CD4-positive, alpha-beta memory T cell (primary cell): Measurements from ENCODE around the gene TAF1L. TPM values are rescaled to one million over a fixed set of nuclear protein-coding genes. Genes with fewer than 3 reads are reported as not detected.
"Not testable (repeated sequence)": the region's sequence is repeated elsewhere in the genome, so short reads cannot be mapped to it uniquely, and the experiment has no call there.

Experiments used
- CTCF ChIA-PET: fragments of 350-600 bp; sonication (Branson Sonifier 250); formaldehyde crosslinking; loops from one replicate; lab custom pipeline; 2021; ENCODE audit warnings: inconsistent platforms; ENCODE audit not compliant: partially characterized antibody; lab: Charles Lee
- POLR2A ChIA-PET: fragments of 350-600 bp; sonication (Branson Sonifier 250); formaldehyde crosslinking; loops from one replicate; lab custom pipeline; 2021; ENCODE audit not compliant: partially characterized antibody; lab: Charles Lee
- DNase-seq, 5 donors: peaks; one replicate each; pipeline versions ENCODE4 v3.0.0 to v3.0.0-alpha.2; 2020 to 2022; ENCODE audit warnings: mixed read lengths in 1 of 5
- H3K27ac ChIP-seq: one replicate; pipeline ENCODE4 v1.7.0; 2013; ENCODE audit warnings: low read depth, low read length
- H3K27me3 ChIP-seq: 2 replicates; pipeline ENCODE4 v1.7.0; 2013; ENCODE audit warnings: mild to moderate bottlenecking, low read length, moderate library complexity; ENCODE audit not compliant: insufficient read depth
- H3K36me3 ChIP-seq: 2 replicates; pipeline ENCODE4 v1.7.0; 2013; ENCODE audit warnings: mild to moderate bottlenecking, low read length, moderate library complexity; ENCODE audit not compliant: insufficient read depth
- H3K4me1 ChIP-seq: 2 replicates; pipeline ENCODE4 v1.7.0; 2013; ENCODE audit warnings: mild to moderate bottlenecking, low read length, moderate library complexity; ENCODE audit not compliant: insufficient read depth
- H3K4me3 ChIP-seq, 2 donors: one replicate each; pipeline ENCODE4 v1.7.0; 2013; ENCODE audit warnings: low read length in 2 of 2, mild to moderate bottlenecking in 1 of 2
- H3K9me3 ChIP-seq, 2 donors: one replicate each; pipeline ENCODE4 v1.7.0; 2013; ENCODE audit warnings: low read length in 2 of 2, control low read depth in 1 of 2; ENCODE audit not compliant: control insufficient read depth in 1 of 2
- H3K27ac Mint-ChIP-seq, 7 donors: one replicate each; pipeline ENCODE4 v1.8.0; 2020 to 2021; ENCODE audit warnings: mixed read lengths in 7 of 7, mild to moderate bottlenecking in 6 of 7, inconsistent platforms in 3 of 7, moderate library complexity in 3 of 7
- H3K27me3 Mint-ChIP-seq, 2 donors: one replicate each; pipeline ENCODE4 v1.8.0; 2020 to 2021; ENCODE audit warnings: mixed read lengths in 2 of 2
- H3K36me3 Mint-ChIP-seq, 2 donors: one replicate each; pipeline ENCODE4 v1.8.0; 2020 to 2021; ENCODE audit warnings: mixed read lengths in 2 of 2, inconsistent platforms in 1 of 2, mild to moderate bottlenecking in 1 of 2
- H3K4me1 Mint-ChIP-seq, 4 donors: one replicate each; pipeline ENCODE4 v1.8.0; 2020 to 2021; ENCODE audit warnings: mixed read lengths in 4 of 4, mild to moderate bottlenecking in 1 of 4
- H3K4me3 Mint-ChIP-seq, 8 donors: one replicate each; pipeline ENCODE4 v1.8.0; 2020 to 2021; ENCODE audit warnings: mixed read lengths in 8 of 8, mild to moderate bottlenecking in 7 of 8, moderate library complexity in 6 of 8, inconsistent platforms in 3 of 8
- H3K9me3 Mint-ChIP-seq, 8 donors: one replicate each; pipeline ENCODE4 v1.8.0; 2020 to 2021; ENCODE audit warnings: mixed read lengths in 8 of 8, mild to moderate bottlenecking in 5 of 8, inconsistent platforms in 3 of 8, moderate library complexity in 1 of 8
- intact Hi-C: fragments of 100-400 bp; cut with micrococcal nuclease; formaldehyde crosslinking; loops from one replicate; pipeline ENCODE4 v1.15.1; 2023
- polyA plus RNA-seq, 2 donors: library from polyadenylated mRNA; unstranded; fragments of 300-500 nt; fragmentation: Illumina TruSeq; gene quantifications; one replicate each; pipeline ENCODE4 v1.2.3, GENCODE V29; 2021
- total RNA-seq, 2 experiments: library from RNA; stranded (reverse); gene quantifications; one replicate each; pipeline ENCODE4 v1.2.3, GENCODE V29; 2021

TAF1L gene
- total and polyA plus RNA-seq, 4 experiments from 2014 or later: 0.06 to 0.12 TPM; not detected in 2

DNA sequence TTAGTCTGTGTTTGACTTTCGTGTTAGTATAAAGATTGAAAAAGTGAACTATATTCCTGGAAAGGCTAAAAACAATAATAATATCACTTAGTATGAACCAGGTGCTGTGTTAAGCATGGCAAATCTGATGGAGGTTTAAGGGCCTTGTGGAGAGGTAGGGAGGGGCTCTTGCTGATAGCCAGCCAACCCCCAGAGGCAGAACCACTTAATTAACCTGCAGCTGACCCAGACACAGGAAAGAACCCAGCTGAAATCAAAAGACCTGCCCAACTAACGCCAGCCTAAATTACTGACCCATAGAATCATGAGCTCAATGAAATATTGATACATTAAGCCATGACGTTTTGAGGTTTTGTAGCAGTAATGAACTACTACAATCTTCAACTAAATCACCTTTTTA, 28.3 kb upstream of the TAF1L start:
- intact Hi-C loops: no loop called here
- Mint-ChIP-seq H3K9me3 (peaks cover 0 to 8% (median 3%) of the 10 kb centered on the region in 8 donors), H3K4me3 (no peak overlapping the region), H3K4me1 (no peaks in the 10 kb centered on the region), H3K27ac (no peak overlapping the region), H3K27me3 (peaks cover 5 to 8% of the 10 kb centered on the region in 2 donors), H3K36me3 (no peaks in the 10 kb centered on the region)
- H3K9me3 ChIP-seq: no peaks in the 10 kb centered on the region
- H3K27ac ChIP-seq: no peak overlapping the region
- H3K27me3 ChIP-seq: no peaks in the 10 kb centered on the region
- CTCF ChIA-PET: no interaction called here
- DNase-seq: no peak
- POLR2A ChIA-PET: no interaction called here
- H3K4me3 ChIP-seq: no peak overlapping the region
- H3K4me1 ChIP-seq: no peaks in the 10 kb centered on the region
- H3K36me3 ChIP-seq: no peaks in the 10 kb centered on the region

DNA sequence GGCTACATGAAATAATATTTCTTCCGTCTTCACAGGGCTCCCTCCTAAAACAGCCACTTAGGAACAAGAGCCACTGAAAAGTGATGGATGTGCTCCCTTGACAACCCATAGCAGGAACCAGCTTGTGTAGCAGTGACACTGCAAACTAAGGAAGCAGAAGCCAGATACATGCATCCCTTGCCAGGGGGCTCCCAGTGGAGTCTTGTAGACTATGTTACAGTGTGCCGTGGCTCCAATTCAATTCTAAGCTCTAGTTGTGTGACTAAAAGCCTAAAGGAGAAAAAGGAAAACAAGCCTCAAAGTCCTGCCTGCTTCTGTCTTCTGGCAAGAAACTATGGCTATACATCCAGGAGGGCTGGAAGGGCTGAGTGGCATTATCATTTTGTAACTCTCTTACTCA, 12.2 kb upstream of the TAF1L start:
- Histone ChIP-seq H3K27ac (no peak overlapping the region), H3K4me1 (no peaks in the 10 kb centered on the region), H3K4me3 (no peak overlapping the region), H3K9me3 (no peaks in the 10 kb centered on the region), H3K36me3 (no peaks in the 10 kb centered on the region), H3K27me3 (no peaks in the 10 kb centered on the region)
- Mint-ChIP-seq H3K36me3 (no peaks in the 10 kb centered on the region), H3K4me3 (no peak overlapping the region), H3K9me3 (peaks cover 0 to 7% (median 3%) of the 10 kb centered on the region in 8 donors), H3K4me1 (no peaks in the 10 kb centered on the region), H3K27me3 (peaks cover 15 to 19% of the 10 kb centered on the region in 2 donors), H3K27ac (no peak overlapping the region)
- ChIA-PET CTCF (no interaction called here), POLR2A (no interaction called here)
- no peak for DNase-seq
- intact Hi-C loops: no loop called here

DNA sequence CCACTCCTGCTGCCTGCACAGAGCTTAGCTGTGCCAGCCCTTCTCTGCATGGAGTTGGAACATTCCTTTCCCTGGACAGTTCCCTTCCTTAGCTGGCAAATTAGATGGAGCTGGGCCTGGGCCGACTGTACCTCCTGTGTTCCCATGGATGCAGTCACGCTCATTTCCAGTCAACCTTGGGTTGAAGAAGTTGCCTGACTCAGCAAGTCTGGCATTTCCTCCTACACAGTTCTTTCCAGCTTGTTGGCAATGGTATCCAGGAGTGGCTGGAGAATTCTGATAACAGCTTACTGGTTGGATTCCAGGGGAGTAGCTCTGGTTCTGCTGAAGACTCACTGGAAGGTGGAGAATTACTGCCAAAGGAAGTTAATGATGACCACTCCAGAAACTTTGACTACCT, 9.2 kb upstream of the TAF1L start:
- Mint-ChIP-seq H3K9me3 (peaks cover 0 to 7% (median 0%) of the 10 kb centered on the region in 8 donors), H3K36me3 (no peaks in the 10 kb centered on the region), H3K4me3 (no peak overlapping the region), H3K27ac (no peak overlapping the region), H3K27me3 (peaks cover 21 to 24% of the 10 kb centered on the region in 2 donors), H3K4me1 (no peaks in the 10 kb centered on the region)
- DNase-seq: no peak
- Histone ChIP-seq H3K9me3 (no peaks in the 10 kb centered on the region), H3K27ac (no peak overlapping the region), H3K27me3 (no peaks in the 10 kb centered on the region), H3K36me3 (no peaks in the 10 kb centered on the region), H3K4me3 (no peak overlapping the region), H3K4me1 (no peaks in the 10 kb centered on the region)
- ChIA-PET CTCF (no interaction called here), POLR2A (no interaction called here)
- intact Hi-C loops: no loop called here

DNA sequence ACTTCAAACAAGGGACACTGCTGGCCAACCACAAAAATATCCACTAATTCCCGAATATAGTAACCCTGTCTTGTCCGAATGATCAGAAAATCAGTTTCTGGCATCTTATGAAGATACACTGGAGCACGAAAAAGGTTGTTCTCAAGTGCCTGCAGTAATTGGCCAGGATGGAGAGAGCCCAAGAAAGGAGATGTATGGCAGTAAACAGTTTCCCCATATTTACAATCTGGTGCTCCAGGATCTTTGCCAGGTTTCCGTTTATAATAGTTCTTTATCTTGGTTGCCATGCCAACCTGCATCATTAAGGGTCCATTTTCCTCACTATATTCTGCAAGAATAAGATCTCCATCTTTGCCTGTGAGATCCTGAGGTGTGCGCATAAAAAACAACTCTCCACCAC, 2.3 kb downstream of the TAF1L start:
- DNase-seq: not testable (repeated sequence)

DNA sequence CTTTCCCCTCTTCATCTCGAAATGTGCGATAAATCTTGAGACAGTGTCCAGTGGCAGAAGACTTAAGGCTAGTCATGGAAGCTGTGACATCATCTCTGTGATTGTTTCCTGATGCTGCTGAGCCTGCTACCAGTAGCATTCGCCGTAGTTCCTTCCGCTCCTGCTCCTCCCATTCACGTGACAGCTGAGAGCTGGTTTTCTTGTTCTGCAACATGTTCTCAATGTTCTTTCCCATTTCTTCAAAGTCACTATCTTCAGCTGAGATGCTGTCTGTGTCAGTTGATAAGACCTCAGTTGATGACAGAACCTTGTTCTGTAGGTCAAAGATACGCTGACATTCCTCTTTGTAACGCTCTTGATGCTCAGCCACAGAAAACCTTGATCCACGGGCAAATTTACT, 3.5 kb downstream of the TAF1L start:
- ChIA-PET CTCF (no interaction called here), POLR2A (no interaction called here)
- H3K27me3 ChIP-seq: no peaks in the 10 kb centered on the region
- intact Hi-C loops: no loop called here
- no peaks in the 10 kb centered on the region for H3K4me1 ChIP-seq
- Mint-ChIP-seq H3K27ac (no peak overlapping the region), H3K9me3 (peaks cover 0 to 3% (median 0%) of the 10 kb centered on the region in 8 donors), H3K4me1 (no peaks in the 10 kb centered on the region), H3K4me3 (no peak overlapping the region), H3K36me3 (no peaks in the 10 kb centered on the region), H3K27me3 (no peaks in the 10 kb centered on the region)
- H3K27ac ChIP-seq: no peak overlapping the region
- no peaks in the 10 kb centered on the region for H3K36me3 ChIP-seq
- no peaks in the 10 kb centered on the region for H3K9me3 ChIP-seq
- H3K4me3 ChIP-seq: no peak overlapping the region
- DNase-seq: no peak

More for the DNA sequence above, 2.3 kb downstream of the TAF1L start:
- H3K27ac Mint-ChIP-seq, H3K4me1 ChIP-seq, intact Hi-C loops, H3K27me3 ChIP-seq, H3K4me3 Mint-ChIP-seq, H3K9me3 Mint-ChIP-seq, H3K27ac ChIP-seq, CTCF ChIA-PET, POLR2A ChIA-PET, H3K9me3 ChIP-seq, H3K4me1 Mint-ChIP-seq, H3K27me3 Mint-ChIP-seq, H3K36me3 Mint-ChIP-seq, H3K36me3 ChIP-seq, H3K4me3 ChIP-seq: not testable (repeated sequence)

DNA sequence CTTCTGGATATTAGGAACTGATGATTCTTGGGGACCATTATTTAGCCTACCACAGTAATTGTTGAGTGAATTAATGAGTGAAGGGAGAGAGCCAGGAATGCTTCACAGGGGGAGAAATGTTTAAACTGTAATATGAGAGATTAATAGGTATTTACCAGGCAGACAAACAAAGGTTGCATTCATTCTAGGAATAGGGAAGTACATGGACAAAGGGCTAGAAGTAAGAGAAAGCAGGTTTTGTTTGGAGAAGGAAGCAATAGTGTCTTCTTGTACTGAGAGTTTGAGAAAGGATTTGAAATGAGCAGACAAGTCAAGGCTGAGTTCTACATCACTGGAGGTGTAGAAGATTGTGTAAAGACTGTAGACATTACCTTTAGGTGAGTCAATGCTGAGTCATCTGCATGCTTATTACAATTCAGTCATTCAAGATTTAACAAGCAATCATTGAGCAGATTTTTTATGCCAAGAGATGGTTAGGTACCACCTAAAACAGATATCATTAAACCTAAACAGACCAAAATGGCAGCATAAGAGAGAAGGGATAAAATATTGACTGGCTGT, 8.0 kb downstream of the TAF1L start:
- Histone ChIP-seq H3K27ac (no peak overlapping the region), H3K4me3 (no peak overlapping the region), H3K36me3 (no peaks in the 10 kb centered on the region), H3K9me3 (no peaks in the 10 kb centered on the region), H3K27me3 (no peaks in the 10 kb centered on the region), H3K4me1 (no peaks in the 10 kb centered on the region)
- DNase-seq: no peak
- Mint-ChIP-seq H3K4me1 (no peaks in the 10 kb centered on the region), H3K4me3 (no peak overlapping the region), H3K9me3 (no peaks in the 10 kb centered on the region), H3K27ac (no peak overlapping the region), H3K27me3 (no peaks in the 10 kb centered on the region), H3K36me3 (no peaks in the 10 kb centered on the region)
- intact Hi-C loops: no loop called here
- ChIA-PET CTCF (no interaction called here), POLR2A (no interaction called here)

DNA sequence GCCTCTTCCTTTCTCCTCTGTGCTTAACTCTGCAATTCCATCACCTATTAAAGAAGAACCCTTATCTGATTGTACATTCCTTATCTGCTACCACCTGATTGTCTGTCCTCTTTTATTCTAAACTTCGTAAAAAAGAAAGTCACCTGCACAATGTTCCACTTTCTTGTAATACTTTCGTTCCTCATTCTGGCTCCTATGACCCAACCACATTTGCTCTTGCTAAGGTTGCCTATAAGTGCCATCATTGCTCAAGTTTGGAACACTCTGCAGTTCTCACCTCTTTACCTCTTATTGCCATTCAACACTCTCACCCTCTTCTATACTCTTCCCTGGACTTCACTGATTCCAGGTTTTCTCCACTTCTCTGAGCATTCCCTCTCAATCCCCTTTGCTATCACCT, 10.1 kb downstream of the TAF1L start:
- no peak overlapping the region for H3K4me3 Mint-ChIP-seq
- DNase-seq: no peak
- H3K4me1 ChIP-seq: no peaks in the 10 kb centered on the region
- intact Hi-C loops: no loop called here
- CTCF ChIA-PET: no interaction called here
- H3K27me3 Mint-ChIP-seq: peaks cover 3 to 6% of the 10 kb centered on the region in 2 donors
- no peak overlapping the region for H3K27ac Mint-ChIP-seq
- no peaks in the 10 kb centered on the region for H3K36me3 Mint-ChIP-seq
- no peak overlapping the region for H3K4me3 ChIP-seq
- POLR2A ChIA-PET: no interaction called here
- H3K9me3 Mint-ChIP-seq: no peaks in the 10 kb centered on the region
- H3K27ac ChIP-seq: no peak overlapping the region
- H3K27me3 ChIP-seq: no peaks in the 10 kb centered on the region
- H3K36me3 ChIP-seq: no peaks in the 10 kb centered on the region
- H3K9me3 ChIP-seq: no peaks in the 10 kb centered on the region
- no peaks in the 10 kb centered on the region for H3K4me1 Mint-ChIP-seq

DNA sequence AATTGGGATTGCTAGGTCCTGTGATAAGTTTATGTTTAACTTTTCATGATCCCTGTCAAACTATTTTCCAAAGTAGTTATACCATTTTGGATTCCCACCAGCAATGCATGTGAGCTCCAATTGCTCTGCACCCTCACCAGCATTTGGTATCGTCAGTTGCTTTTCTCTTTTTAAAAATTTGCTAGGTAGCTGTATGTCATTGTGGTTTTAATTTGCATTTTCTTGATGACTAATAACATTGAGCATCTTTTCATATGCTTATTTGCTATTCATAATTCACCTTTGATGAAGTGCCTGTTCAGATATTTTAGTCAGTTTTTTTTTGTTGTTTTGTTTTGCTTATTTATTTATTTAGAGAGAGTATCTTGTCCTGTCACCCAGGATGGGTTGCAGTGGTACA, 12.5 kb downstream of the TAF1L start:
- H3K4me3 Mint-ChIP-seq: no peak overlapping the region
- POLR2A ChIA-PET: no interaction called here

More for the DNA sequence above, 12.5 kb downstream of the TAF1L start:
- Mint-ChIP-seq H3K27ac (no peak overlapping the region), H3K9me3 (no peaks in the 10 kb centered on the region), H3K27me3 (peaks cover 15% of the 10 kb centered on the region in 2 donors), H3K36me3 (no peaks in the 10 kb centered on the region), H3K4me1 (no peaks in the 10 kb centered on the region)
- Histone ChIP-seq H3K27me3 (no peaks in the 10 kb centered on the region), H3K4me1 (no peaks in the 10 kb centered on the region), H3K36me3 (no peaks in the 10 kb centered on the region), H3K9me3 (no peaks in the 10 kb centered on the region), H3K27ac (no peak overlapping the region), H3K4me3 (no peak overlapping the region)
- no peak for DNase-seq
- CTCF ChIA-PET: no interaction called here
- intact Hi-C loops: no loop called here
